Measurements from ENCODE around the gene SSUH2.

DNA sequence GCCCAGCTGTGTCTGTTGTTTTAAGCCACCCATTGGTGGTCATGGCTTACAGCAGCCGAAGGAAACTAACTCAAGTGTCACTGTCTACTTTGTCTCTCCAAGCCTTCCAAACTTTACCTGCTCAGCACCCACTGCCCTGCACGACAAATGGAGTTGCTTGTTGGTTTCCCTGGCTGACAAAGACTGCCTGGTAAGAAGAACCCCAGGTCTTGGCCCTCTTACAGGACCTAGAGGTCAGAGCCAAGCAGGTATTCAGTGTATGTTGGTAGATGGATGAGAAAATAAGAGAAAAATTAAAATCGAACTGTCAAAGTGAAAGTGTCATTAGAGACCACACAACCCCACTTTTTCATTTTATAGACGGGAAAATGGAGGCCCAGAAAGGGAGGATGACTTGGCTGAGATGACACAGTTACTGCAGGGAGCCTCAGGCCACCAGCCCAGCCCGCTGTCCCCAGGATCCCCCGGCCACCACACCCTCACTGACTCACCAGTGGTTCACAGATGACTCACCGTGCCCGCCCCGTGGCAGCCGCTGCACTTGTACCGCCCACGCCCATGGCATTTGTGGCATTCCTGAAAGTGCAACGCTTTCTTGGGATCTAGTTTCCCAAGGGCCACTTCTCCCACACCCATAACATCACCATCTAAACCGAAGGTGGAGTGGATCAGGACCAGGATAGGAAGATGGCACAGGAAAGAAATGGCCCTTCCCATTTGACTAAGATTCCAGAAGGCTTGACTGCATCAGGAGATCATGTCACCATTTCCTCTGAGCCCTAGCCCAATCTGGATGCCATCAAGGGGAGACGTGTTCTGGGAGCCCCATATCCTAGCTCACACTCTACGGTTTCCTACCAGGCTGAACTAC, 15.2 kb downstream of the SSUH2 start:
- TF ChIP-seq CTCF (IDR thresholded peaks at IDR 0.05) (no peak), POLR2A (IDR thresholded peaks at IDR 0.05) (no peak)

Data from esophagus squamous epithelium (tissue), 4 donors.